Posterior vena cava (tissue), 2 donors: ENCODE results near the gene PDPK1. TPM values are rescaled to one million over a fixed set of nuclear protein-coding genes. Genes with fewer than 3 reads are reported as not detected.

ENCODE experiments used
- DNase-seq: peaks from one replicate; pipeline ENCODE4 v3.0.0-alpha.2; 2020; ENCODE audit warnings: low spot score
- intact Hi-C, 2 donors: fragments of 100-400 bp; cut with DNase I; formaldehyde crosslinking; loops; one replicate each; pipeline versions ENCODE4 v1.14.1 to v1.14.2; 2022 to 2023
- long read RNA-seq, 2 donors: library from polyadenylated mRNA; unstranded; transcript quantifications; one replicate each; pipeline ENCODE4 v2.0.0, GENCODE V29; 2020 to 2021
- total RNA-seq, 2 donors: library from RNA; stranded (reverse); fragmentation: NEBNext Ultra II Directional; extraction: Animal tissue kit (Norgen Biotek cat#: 25700); gene quantifications; one replicate each; pipeline ENCODE4 v1.2.1, GENCODE V29; 2021
- donor health status: DM: yes; HTN: yes; CAD: no.
- donor health status: DM: yes; HTN: yes; CAD: no.

The PDPK1 gene
- total RNA-seq = 10 to 100 TPM; 36.8 to 40.1 TPM
- long read RNA-seq, donor 1, full-length matches to known transcripts = 11 of 29 reads
- long read RNA-seq, donor 1, partial matches to known transcripts = 6 of 29 reads
- long read RNA-seq, donor 1, other reads (novel, unspliced or antisense) = 12 of 29 reads
- long read RNA-seq, donor 2, full-length matches to known transcripts = 60 of 82 reads
- long read RNA-seq, donor 2, partial matches to known transcripts = 6 of 82 reads
- long read RNA-seq, donor 2, other reads (novel, unspliced or antisense) = 16 of 82 reads

- intact Hi-C loops = no loop called here
- peak; percentile 98 for DNase-seq
These were observed at the start of gene PDPK1 for GRCh38 chr16:2537451-2538379. Gene PDPK1, plus strand, starts transcription at chr16:2538021. Its CDS starts 92 bp downstream, at chr16:2538113.

DNA sequence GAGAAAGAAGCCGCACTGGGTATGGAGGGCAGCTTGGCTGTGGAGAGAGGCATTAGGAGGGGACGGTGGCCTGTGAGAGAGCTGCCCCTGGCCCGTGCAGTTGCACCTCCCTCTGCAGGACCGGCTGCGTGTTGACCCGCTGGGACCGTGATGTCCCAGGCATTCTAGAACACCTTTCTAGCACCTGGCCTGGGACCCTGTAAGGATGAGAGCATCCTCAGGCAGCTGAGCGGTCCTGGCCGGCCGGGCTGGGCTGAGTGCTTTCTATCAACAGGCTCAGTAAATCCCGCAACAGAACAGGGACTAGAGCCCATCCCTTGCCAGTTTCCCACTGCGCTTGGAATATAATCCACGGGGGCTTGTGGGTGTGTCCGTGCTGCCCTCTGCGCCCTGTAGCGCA is 48.2 kb upstream of the PDPK1 start:
- DNase-seq = no peak
- intact Hi-C loops = no loop called here

- intact Hi-C loops = loop anchor here in 1 of 2 donors (10.0 kb wide), 1 partner anchor 56 kb away; no protein-coding TSS in a partner anchor
- DNase-seq = no peak
These were observed 47.4 kb upstream of the PDPK1 start for GRCh38 chr16:2490190-2491105.

- intact Hi-C loops = loop anchor here in 1 of 2 donors (10.0 kb wide), 1 partner anchor 57 kb away; no protein-coding TSS in a partner anchor
- no peak for DNase-seq
These were observed 45.5 kb upstream of the PDPK1 start for GRCh38 chr16:2492292-2492691.

DNA sequence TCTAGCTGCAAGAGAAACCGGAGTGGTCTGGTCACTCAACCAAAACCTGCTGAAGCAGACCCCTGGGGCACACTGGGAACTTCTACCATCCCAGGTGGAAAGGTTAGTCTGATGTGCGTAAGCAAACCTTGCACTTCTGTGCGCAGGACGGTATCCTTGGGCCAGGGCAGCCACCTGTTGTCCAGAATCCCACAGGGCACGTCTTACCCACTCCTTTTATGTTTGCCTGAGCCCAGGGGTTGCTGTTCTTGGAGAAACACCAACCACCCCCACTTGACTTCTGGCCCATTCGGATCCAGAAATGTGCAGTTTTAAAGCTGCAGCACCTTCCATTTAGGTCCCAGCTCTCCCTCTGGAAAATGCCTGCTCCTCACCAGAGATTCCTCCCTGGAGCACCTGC is 44.2 kb upstream of the PDPK1 start:
- DNase-seq = no peak
- intact Hi-C loops = loop anchor here in 1 of 2 donors (10.0 kb wide), 1 partner anchor 59 kb away; no protein-coding TSS in a partner anchor

GRCh38 chr16:2494616-2495015 is 43.2 kb upstream of the PDPK1 start:
- DNase-seq = no peak
- intact Hi-C loops = loop anchor here in 1 of 2 donors (10.0 kb wide), 1 partner anchor 60 kb away; no protein-coding TSS in a partner anchor

DNA sequence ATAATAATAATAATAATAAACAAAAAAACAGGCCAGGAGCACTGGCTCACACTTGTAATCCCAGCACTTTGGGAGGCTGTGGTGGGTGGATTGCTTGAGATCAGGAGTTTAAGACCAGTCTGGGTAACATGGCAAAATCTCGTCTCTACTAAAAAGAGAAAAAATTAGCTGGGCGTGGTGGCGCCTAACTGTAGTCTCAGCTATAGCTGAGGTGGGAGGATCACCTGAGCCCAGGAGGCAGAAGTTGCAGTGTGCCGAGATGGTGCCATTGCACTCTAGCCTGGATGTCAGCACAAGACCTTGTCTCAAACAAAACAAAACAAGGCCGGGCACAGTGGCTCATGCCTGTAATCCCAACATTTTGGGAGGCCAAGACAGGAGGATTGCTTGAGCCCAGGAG is 42.8 kb upstream of the PDPK1 start:
- intact Hi-C loops = loop anchor here in 1 of 2 donors (10.0 kb wide), 1 partner anchor 60 kb away; no protein-coding TSS in a partner anchor
- no peak for DNase-seq

- no peak for DNase-seq
These were observed 41.4 kb upstream of the PDPK1 start for GRCh38 chr16:2496223-2497115.

DNA sequence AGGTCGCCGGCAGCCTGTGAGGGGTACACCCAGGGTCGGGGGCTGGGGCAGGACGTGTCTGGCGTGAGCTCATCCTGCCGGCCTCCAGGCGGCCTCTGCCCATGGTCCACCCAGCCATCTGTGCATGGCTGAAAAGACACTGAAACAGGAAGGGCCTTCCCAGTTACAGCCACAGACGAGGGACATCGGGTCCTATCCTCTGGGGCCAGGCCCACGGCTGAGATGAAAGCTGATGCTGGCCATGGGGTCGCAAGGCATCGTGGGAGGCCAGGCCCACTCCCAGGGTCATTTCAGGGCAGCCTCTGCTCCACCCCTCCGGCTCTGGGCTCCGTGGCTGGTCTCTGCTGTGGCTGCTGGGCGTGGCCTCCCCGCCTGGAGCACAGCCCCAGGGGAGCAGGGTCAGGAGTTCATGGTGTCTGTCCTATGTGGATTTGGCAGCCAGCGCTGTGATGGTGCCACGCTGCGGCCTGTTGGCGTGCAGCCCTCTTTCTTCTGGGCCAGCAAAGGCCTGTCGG is 40.6 kb upstream of the PDPK1 start:
- intact Hi-C loops = loop anchor here in 1 of 2 donors (10.0 kb wide), 1 partner anchor 62 kb away; no protein-coding TSS in a partner anchor
- no peak for DNase-seq

More at GRCh38 chr16:2496223-2497115, 41.4 kb upstream of the PDPK1 start:
- intact Hi-C loops = loop anchor here in 1 of 2 donors (10.0 kb wide), 1 partner anchor 62 kb away; no protein-coding TSS in a partner anchor

DNA sequence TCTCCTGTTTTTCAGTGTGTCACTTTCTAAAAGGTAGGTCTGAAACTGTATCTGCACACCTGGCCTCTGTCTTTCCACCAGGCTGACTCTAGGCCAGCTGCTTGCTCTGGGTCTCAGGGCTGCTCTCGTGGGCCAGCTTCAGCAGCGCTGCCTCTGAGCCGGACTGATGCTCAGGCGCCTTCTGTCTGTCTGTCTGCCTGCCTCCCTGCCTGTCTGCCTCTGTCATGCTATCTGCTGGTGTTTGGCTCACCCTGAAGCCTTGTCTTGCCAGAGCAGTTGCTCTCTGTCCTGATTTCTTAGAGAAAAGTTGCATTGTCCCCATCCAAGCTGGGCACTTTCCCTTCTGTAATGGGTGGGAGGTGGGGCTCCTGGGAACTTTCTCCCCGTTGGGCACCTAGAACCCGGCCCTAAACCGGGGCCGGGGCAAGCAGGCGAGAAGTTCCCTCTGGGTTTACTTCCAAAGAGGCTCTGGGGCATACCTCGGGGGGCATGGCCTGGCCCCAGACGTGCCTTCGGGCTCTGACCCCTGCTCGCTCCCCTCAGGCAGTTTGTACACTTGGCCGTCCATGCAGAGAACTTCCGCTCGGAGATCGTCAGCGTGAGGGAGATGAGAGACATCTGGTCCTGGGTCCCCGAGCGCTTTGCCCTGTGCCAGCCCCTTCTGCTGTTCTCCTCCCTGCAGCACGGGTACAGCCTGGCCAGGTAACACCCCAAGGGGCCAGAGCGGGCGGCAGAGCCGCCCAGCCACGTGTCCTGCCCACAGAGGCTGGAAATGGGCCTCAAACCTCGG is 39.9 kb upstream of the PDPK1 start:
- intact Hi-C loops = loop anchor here in 1 of 2 donors (10.0 kb wide), 1 partner anchor 63 kb away; no protein-coding TSS in a partner anchor
- DNase-seq = no peak

DNA sequence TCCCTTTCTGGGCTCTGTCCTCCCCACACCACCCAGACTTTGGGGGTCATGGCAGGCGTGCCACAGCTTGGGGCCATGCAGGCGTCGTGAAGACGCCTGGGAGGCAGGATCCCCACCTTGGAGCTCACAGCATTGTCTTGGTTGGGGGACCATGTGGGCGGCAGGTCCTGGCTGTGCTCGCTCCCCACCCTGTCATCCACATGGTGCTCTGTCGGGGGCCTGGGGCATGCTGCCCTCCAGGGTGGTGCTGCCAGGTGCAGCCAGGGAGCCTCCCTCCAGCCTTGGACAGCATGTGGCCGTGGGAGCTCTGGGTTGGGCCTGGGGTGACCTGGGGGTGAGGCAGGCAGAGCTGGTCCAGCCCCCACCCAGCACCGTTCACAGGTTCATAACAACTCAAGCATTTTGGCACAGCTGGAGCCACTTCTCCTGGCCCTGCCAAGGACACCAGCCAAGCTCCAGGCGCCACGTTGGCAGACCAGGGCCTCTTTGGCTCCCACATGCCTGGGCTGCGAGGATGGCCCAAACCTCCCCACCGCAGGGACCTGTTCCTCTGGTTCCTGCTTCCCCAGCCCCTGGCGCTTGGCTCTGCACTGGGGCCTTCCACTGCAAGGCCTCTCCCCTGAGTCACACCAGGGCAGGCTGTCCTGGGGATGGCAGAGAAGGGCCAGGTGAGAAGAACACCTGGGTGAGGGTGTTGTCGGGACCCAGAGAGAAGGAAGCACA is 39.1 kb upstream of the PDPK1 start:
- intact Hi-C loops = loop anchor here in 1 of 2 donors (10.0 kb wide), 1 partner anchor 64 kb away; no protein-coding TSS in a partner anchor

GRCh38 chr16:2499454-2499853 is 38.4 kb upstream of the PDPK1 start:
- intact Hi-C loops = loop anchor here in 1 of 2 donors (10.0 kb wide), 1 partner anchor 65 kb away; no protein-coding TSS in a partner anchor
- DNase-seq = no peak

More for the DNA sequence above, 39.1 kb upstream of the PDPK1 start:
- DNase-seq = no peak

DNA sequence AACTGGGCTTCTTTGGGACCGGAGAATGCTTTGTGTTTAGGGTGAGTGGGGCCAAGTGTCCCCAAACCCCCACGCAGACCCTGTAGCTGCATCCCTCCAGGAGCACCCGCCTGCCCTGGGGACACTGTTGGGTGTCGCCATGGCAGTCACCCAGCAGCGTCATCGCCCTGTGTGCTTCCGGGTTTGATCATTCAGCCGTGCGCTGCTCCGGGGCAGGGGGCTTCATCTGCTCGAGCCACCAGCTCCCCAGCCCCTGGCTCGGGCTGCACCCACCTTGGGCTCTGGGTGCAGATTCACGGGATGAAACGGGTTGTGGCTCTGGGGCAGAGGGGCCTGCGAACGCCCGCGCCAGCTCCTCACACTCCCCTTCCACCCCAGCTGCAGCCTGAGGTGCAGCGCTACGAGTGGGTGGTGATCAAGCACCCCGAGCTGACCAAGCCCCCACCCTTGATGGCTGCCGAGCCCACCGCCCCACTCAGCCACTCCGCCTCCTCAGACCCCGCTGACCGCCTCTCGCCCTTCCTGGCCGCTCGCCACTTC is 37.9 kb upstream of the PDPK1 start:
- intact Hi-C loops = loop anchor here (5.0 to 10.0 kb wide), 2 partner anchors 65 to 158 kb away; partner anchors contain the start of gene ABCA3 (in 2 of the 2)
- no peak for DNase-seq

DNA sequence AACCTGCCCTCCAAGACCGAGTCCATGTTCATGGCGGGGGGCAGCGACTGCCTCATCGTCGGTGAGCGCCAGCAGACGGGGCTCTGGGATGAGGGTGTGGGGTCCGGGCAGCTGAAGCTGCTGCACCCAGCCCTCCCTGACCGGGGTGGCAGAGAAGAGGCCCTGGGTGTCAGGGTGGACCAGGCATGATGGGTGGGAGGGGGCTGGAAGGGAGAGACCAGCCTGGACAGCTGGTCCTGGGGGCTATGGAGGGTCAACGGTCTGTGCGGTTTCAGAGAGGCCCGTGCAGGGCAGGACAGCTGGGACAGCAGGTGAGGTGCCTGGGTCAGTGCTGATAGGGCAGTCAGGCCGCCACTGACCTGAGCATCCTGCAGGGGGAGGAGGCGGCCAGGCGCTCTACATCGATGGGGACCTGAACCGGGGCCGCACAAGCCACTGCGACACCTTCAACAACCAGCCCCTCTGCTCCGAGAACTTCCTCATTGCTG is 37.3 kb upstream of the PDPK1 start:
- DNase-seq = no peak
- intact Hi-C loops = loop anchor here (5.0 kb wide), 1 partner anchor 158 kb away; the partner anchor contains the start of gene ABCA3 (in 2 of the 2)
